ENCODE measurements around the gene CCDC17. TPM values are rescaled to one million over a fixed set of nuclear protein-coding genes. Genes with fewer than 3 reads are reported as not detected.
A peak's percentile ranks its signal among the peaks of the same experiment; 100 is the strongest.

CCDC17 gene
- total RNA-seq, 1 experiment from 2014 or later, result 1.9 TPM

GRCh38 chr1:45574105-45574626, 49.7 kb downstream of the CCDC17 start:
- H3K9me3 Mint-ChIP-seq, result 0 out of 5 replicates have a peak, but pooled peaks cover 0 to 3% of the 10 kb centered on the region in 2 experiments
- WGBS (ENCODE audit: extremely low coverage, insufficient read length, low lambda C conversion rate), result no CpG with 5 or more reads among the region's 7 CpGs
- DNase-seq, result no peak

More at GRCh38 chr1:45574105-45574626, 49.7 kb downstream of the CCDC17 start:
- Mint-ChIP-seq H3K4me1 (peaks cover 34 to 37% of the 10 kb centered on the region in 2 experiments), H3K36me3 (ENCODE audit: insufficient read depth in 1 of 3, low read depth in 3 of 3) (peaks cover 9 to 26% (median 15%) of the 10 kb centered on the region in 3 experiments; a peak in 6 of 7 replicates), H3K27me3 (ENCODE audit: low read depth) (no peaks in the 10 kb centered on the region; the same call in 1 of the 2 replicates), H3K4me3 (no peak overlapping the region), H3K27ac (peak overlapping the region in 1 of 3 experiments; percentile 7; a peak in 1 of 7 replicates)
- no peak overlapping the region for H3K4me2 ChIP-seq (ENCODE audit: insufficient read depth, insufficient read length, low read length)
- H2BK120ac ChIP-seq (ENCODE audit: low read depth, low read length, poor library complexity, severe bottlenecking), result no peak overlapping the region
- H3K18ac ChIP-seq (ENCODE audit: insufficient read length, low read depth, low read length), result no peak overlapping the region
- H3K79me2 ChIP-seq (ENCODE audit: insufficient read depth, low read length), result no peaks in the 10 kb centered on the region
- no peak overlapping the region for H3K4ac ChIP-seq (ENCODE audit: low read depth, low read length)
- H3K79me1 ChIP-seq (ENCODE audit: insufficient read depth, low read depth, low read length, poor library complexity, severe bottlenecking), result no peaks in the 10 kb centered on the region
- TF ChIP-seq CTCF (conservative IDR thresholded peaks at IDR 0.05), result no peak
- H4K91ac ChIP-seq (ENCODE audit: insufficient read length, low read depth, low read length), result no peak overlapping the region
- H3K9ac ChIP-seq (ENCODE audit: extremely low read depth, insufficient read length, low read length), result no peak overlapping the region
- H4K5ac ChIP-seq (ENCODE audit: insufficient read length, low read depth, low read length), result no peak overlapping the region
- no peak overlapping the region for H2BK15ac ChIP-seq (ENCODE audit: low read depth, low read length)
- 0 out of 2 replicates have a peak, but pooled peaks cover 2% of the 10 kb centered on the region for H3K4me1 ChIP-seq (ENCODE audit: insufficient read depth, low read length)
- H3K27ac ChIP-seq (ENCODE audit: insufficient read length, low read depth, low read length), result no peak overlapping the region
- no peak overlapping the region for H3K14ac ChIP-seq (ENCODE audit: insufficient read depth, low read length)
- H4K20me1 ChIP-seq (ENCODE audit: control insufficient read depth, insufficient read depth, insufficient read length), result no peaks in the 10 kb centered on the region
- H3K27me3 ChIP-seq (ENCODE audit: insufficient read depth, low read length), result no peaks in the 10 kb centered on the region
- no peak overlapping the region for H2BK12ac ChIP-seq (ENCODE audit: insufficient read length, low read depth, low read length)
- no peaks in the 10 kb centered on the region for H3K9me3 ChIP-seq (ENCODE audit: control insufficient read depth, low read depth, low read length)
- no peak overlapping the region for H3K56ac ChIP-seq (ENCODE audit: insufficient read length, low read depth, low read length)
- no peak overlapping the region for H2AFZ ChIP-seq (ENCODE audit: low read length)
- H2BK5ac ChIP-seq (ENCODE audit: insufficient read length, low read length), result no peak overlapping the region
- H2AK5ac ChIP-seq (ENCODE audit: insufficient read length, low read length), result no peak overlapping the region
- no peak overlapping the region for H2BK20ac ChIP-seq (ENCODE audit: low read depth, low read length, poor library complexity, severe bottlenecking)
- H3K23ac ChIP-seq (ENCODE audit: insufficient read length, low read depth, low read length), result no peak overlapping the region
- H3K23me2 ChIP-seq (ENCODE audit: insufficient read length, low read depth, low read length, poor library complexity, severe bottlenecking), result no peaks in the 10 kb centered on the region
- H4K8ac ChIP-seq (replicated peaks; ENCODE audit: insufficient read length, low read depth, low read length), result no peak overlapping the region
- H3T11ph ChIP-seq (ENCODE audit: low read length), result no peak overlapping the region

Data from H9 (cell line).